Endothelial cell of umbilical vein (primary cell): ENCODE data around the gene GPS1. TPM values are rescaled to one million over a fixed set of nuclear protein-coding genes. Genes with fewer than 3 reads are reported as not detected.

Source experiments
- BruUV-seq: library from RNA; stranded (reverse); fragments of 400-500 nt; replicated peaks from 2 replicates; lab custom pipeline; 2021; lab: Mats Ljungman, UMichigan
- CTCF ChIA-PET: fragments of 300-600, 350-600 bp; sonication (Branson Sonifier 250); formaldehyde crosslinking; loops from one replicate; lab custom pipeline; 2021; ENCODE audit warnings: antibody characterized with exemption, inconsistent platforms; lab: Charles Lee
- POLR2A ChIA-PET: fragments of 300-600, 350-600 bp; sonication (Branson Sonifier 250); formaldehyde crosslinking; loops from one replicate; lab custom pipeline; 2021; ENCODE audit warnings: antibody characterized with exemption, inconsistent platforms; lab: Charles Lee
- DNase-seq: peaks from one replicate; pipeline ENCODE4 v3.0.0-alpha.2; 2011; ENCODE audit warnings: low read depth, low spot score
- FAIRE-seq: peaks from 2 replicates; lab custom pipeline; 2011; peaks lifted over from hg19 to GRCh38; lab: Jason Lieb, UNC
- H2AFZ ChIP-seq: 2 replicates; pipeline ENCODE4 v1.6.0; 2012; ENCODE audit warnings: low read depth, low read length, control low read depth, inconsistent platforms
- H3K27ac ChIP-seq: 2 replicates; pipeline ENCODE4 v1.5.1; 2011; ENCODE audit warnings: low read depth, mild to moderate bottlenecking, control low read depth, low read length, moderate library complexity; ENCODE audit not compliant: insufficient read depth
- H3K27me3 ChIP-seq, 2 experiments: 2 replicates each; pipeline versions ENCODE4 v1.6.0 to v1.6.1; 2011; ENCODE audit warnings: low read length in 2 of 2, mixed read lengths in 1 of 2; ENCODE audit not compliant: control insufficient read depth in 2 of 2, insufficient read depth in 2 of 2
- H3K36me3 ChIP-seq, 2 experiments: 2 replicates in 1 of 2; 3 replicates in 1 of 2; pipeline ENCODE4 v1.5.1; 2011; ENCODE audit warnings: low read length in 2 of 2, mild to moderate bottlenecking in 1 of 2, moderate library complexity in 1 of 2; ENCODE audit not compliant: control insufficient read depth in 2 of 2, insufficient read depth in 2 of 2; ENCODE audit errors: extremely low read depth in 1 of 2
- H3K4me1 ChIP-seq: 3 replicates; pipeline ENCODE4 v1.5.1; 2011; ENCODE audit warnings: mild to moderate bottlenecking, low read length; ENCODE audit not compliant: control insufficient read depth, insufficient read depth; ENCODE audit errors: extremely low read depth
- H3K4me2 ChIP-seq: 2 replicates; pipeline ENCODE4 v1.6.1; 2011; ENCODE audit warnings: low read length, control low read depth, mixed read lengths; ENCODE audit not compliant: insufficient read depth
- H3K4me3 ChIP-seq, 3 experiments: fragments of 200-600 bp in 1 of 3; sonication (generic), shearing (Covaris generic) in 1 of 3; replicated peaks in 1 of 3; 2 replicates each; pipeline ENCODE4 v1.5.1; 2011 to 2016; ENCODE audit warnings: control low read depth in 3 of 3, low read length in 3 of 3, mild to moderate bottlenecking in 2 of 3, inconsistent platforms in 1 of 3, low read depth in 1 of 3, moderate library complexity in 1 of 3; ENCODE audit not compliant: insufficient read depth in 1 of 3
- H3K79me2 ChIP-seq: 2 replicates; pipeline ENCODE4 v1.6.0; 2012; ENCODE audit warnings: low read length, inconsistent platforms; ENCODE audit not compliant: control insufficient read depth, insufficient read depth
- H3K9ac ChIP-seq: replicated peaks from 2 replicates; pipeline ENCODE3; 2011; ENCODE audit warnings: low read length, control low read depth; ENCODE audit not compliant: insufficient read depth; ENCODE audit errors: extremely low read depth
- H3K9me1 ChIP-seq: replicated peaks from 3 replicates; pipeline ENCODE4 v1.6.0; 2011; ENCODE audit warnings: mild to moderate bottlenecking, low read length; ENCODE audit not compliant: control insufficient read depth, insufficient read depth; ENCODE audit errors: extremely low read depth
- H3K9me3 ChIP-seq: replicated peaks from 2 replicates; pipeline ENCODE4 v1.5.1; 2012; ENCODE audit warnings: low read length, inconsistent platforms; ENCODE audit not compliant: control insufficient read depth, insufficient read depth
- H4K20me1 ChIP-seq: replicated peaks from 2 replicates; pipeline ENCODE3; 2011; ENCODE audit warnings: mild to moderate bottlenecking, low read length; ENCODE audit not compliant: control insufficient read depth, insufficient read depth; ENCODE audit errors: extremely low read depth
- CTCF ChIP-seq, 2 donors: IDR thresholded peaks; 1 replicate in 1 of 2; 2 replicates in 1 of 2; pipeline ENCODE4 v1.5.1; 2011; ENCODE audit warnings: low read length in 2 of 2, mild to moderate bottlenecking in 2 of 2, moderate library complexity in 2 of 2, control low read depth in 1 of 2, inconsistent platforms in 1 of 2, low read depth in 1 of 2; ENCODE audit not compliant: insufficient read depth in 1 of 2; ENCODE audit errors: extremely low read depth in 1 of 2
- EZH2 ChIP-seq: IDR thresholded peaks from 2 replicates; pipeline ENCODE4 v1.6.1; 2012; ENCODE audit warnings: borderline replicate concordance, low read depth, mild to moderate bottlenecking, moderate library complexity, low read length, inconsistent platforms; ENCODE audit not compliant: severe bottlenecking
- FOS ChIP-seq: IDR thresholded peaks from 2 replicates; pipeline ENCODE4 v1.6.1; 2011; ENCODE audit warnings: mild to moderate bottlenecking, low read length, moderate library complexity, borderline replicate concordance; ENCODE audit not compliant: insufficient read depth
- GATA2 ChIP-seq: IDR thresholded peaks from 2 replicates; pipeline ENCODE4 v1.7.0; 2011; ENCODE audit warnings: low read depth, mild to moderate bottlenecking, moderate library complexity, mixed read lengths, low read length; ENCODE audit not compliant: insufficient read length, insufficient read depth
- JUN ChIP-seq: IDR thresholded peaks from 2 replicates; pipeline ENCODE4 v1.6.1; 2011; ENCODE audit warnings: borderline replicate concordance, low read depth; ENCODE audit not compliant: insufficient read length, insufficient read depth
- MAX ChIP-seq: IDR thresholded peaks from 2 replicates; pipeline ENCODE4 v1.6.1; 2011; ENCODE audit not compliant: insufficient read depth, insufficient read length
- MYC ChIP-seq: IDR thresholded peaks from one replicate; pipeline ENCODE4 v1.6.1; 2011; ENCODE audit warnings: mild to moderate bottlenecking, low read depth, low read length
- POLR2A ChIP-seq: IDR thresholded peaks from 2 replicates; pipeline ENCODE4 v1.6.1; 2012; ENCODE audit warnings: low read depth, mild to moderate bottlenecking, control low read depth, low read length
- POLR2AphosphoS5 ChIP-seq: IDR thresholded peaks from 2 replicates; pipeline ENCODE4 v1.6.1; 2012; ENCODE audit warnings: low read depth, mild to moderate bottlenecking, control low read depth, low read length, moderate library complexity; ENCODE audit not compliant: insufficient read depth
- dilution Hi-C: fragments of 300-500 bp; cut with MboI; formaldehyde crosslinking; loops from one replicate; pipeline ENCODE4 v1.15.0; 2019; ENCODE audit warnings: low sequenced_read_pairs; ENCODE audit not compliant: extremely low pct_ligation_motif_present
- intact Hi-C: fragments of 100-400 bp; cut with micrococcal nuclease; formaldehyde crosslinking; loops from one replicate; pipeline ENCODE4 v1.10.0; 2022
- polyA plus RNA-seq, 4 experiments: library from polyadenylated mRNA; depleted of rRNA in 3 of 4; stranded (reverse) in 3 of 4; unstranded in 1 of 4; fragments of >200 nt; gene quantifications; 2 replicates each; pipeline versions ENCODE4 v1.2.1 to v1.2.3, GENCODE V29; 2011 to 2012; ENCODE audit warnings: missing spikeins in 1 of 4
- total RNA-seq: library from RNA; stranded (reverse); gene quantifications from 2 replicates; pipeline ENCODE4 v1.2.3, GENCODE V29; 2021

The GPS1 gene
- total and polyA plus RNA-seq, 2 donors (not counting 3 experiments of a cell fraction or from before 2014, with no cell fraction given): 116 to 178 TPM

DNA sequence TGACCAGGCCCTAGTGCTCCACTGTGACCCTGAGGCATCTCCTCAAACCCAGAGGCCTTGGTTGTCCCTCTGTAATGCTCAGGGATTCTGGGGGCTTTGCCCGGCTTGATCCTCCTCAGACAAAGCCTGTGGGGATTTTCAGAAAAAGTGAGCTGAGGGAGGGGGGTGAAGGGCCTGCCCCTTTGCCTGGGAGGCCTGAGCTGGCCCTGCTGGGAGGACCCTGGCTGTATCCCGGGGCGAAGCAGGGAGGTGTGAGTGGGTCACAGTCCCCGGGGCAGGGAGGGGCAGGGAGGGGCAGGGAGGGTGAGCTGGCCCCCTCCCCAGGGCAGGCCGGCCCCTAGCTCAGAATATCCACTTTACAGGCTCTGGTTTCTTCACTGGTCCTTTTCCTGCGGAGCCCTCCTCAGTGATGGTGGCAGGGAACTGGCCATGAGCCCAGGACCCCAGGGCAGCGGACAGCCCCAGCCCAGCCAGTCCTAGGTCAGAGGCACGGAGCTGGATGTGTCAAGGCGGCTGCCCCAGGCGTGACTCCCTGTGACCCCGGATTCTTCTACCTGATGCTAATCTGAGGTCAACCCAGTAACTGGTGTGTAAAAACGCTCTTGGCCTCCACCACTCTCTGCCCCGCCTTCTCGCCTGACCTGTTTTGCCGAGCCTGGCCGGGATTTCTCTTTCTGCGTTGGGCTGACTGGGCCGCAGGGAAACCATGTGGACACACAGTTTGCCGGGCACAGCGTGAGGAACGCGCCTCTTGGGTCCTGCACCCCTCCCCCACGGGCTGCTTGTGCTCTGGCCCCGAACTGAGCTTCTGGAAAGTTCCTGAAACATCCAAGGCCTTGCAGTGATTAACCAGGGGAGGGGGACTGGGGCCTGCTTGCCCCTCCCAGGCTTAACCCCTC is 52.1 kb downstream of the GPS1 start:
- no peak overlapping the region for H3K27ac ChIP-seq
- peaks cover 2% of the 10 kb centered on the region for H3K79me2 ChIP-seq
- H3K4me1 ChIP-seq: peaks cover 17% of the 10 kb centered on the region
- no peak for TF ChIP-seq MAX
- TF ChIP-seq POLR2A: no peak
- no peak for TF ChIP-seq GATA2
- TF ChIP-seq JUN: no peak
- TF ChIP-seq FOS: no peak
- no peak for TF ChIP-seq EZH2
- TF ChIP-seq POLR2AphosphoS5: no peak
- no peak for TF ChIP-seq CTCF (IDR thresholded peaks at IDR 0.05; ENCODE audit: extremely low read depth in 1 of 2, insufficient read depth in 1 of 2, low read depth in 1 of 2, low read length in 2 of 2)
- no peak for TF ChIP-seq MYC
- H3K4me3 ChIP-seq: no peak overlapping the region
- H3K9me3 ChIP-seq: no peaks in the 10 kb centered on the region
- no TSS peak for BruUV-seq
- H3K36me3 ChIP-seq: no peaks in the 10 kb centered on the region
- ChIA-PET CTCF (interaction anchor here (3.3 kb wide), 1 partner anchor 73 kb away, joined by 8 read pairs; the partner anchor contains the start of gene RAC3), POLR2A (no interaction called here)
- DNase-seq: no peak
- no peaks in the 10 kb centered on the region for H3K27me3 ChIP-seq
- no peaks in the 10 kb centered on the region for H4K20me1 ChIP-seq
- H2AFZ ChIP-seq: no peak overlapping the region
- no peak for FAIRE-seq
- no peak overlapping the region for H3K4me2 ChIP-seq
- intact Hi-C loops (no loop called here), dilution Hi-C loops (no loop called here)
- no peak overlapping the region for H3K9ac ChIP-seq
- no peaks in the 10 kb centered on the region for H3K9me1 ChIP-seq
